SK-N-SH (cell line): Measurements from ENCODE around the gene NFASC. TPM values are rescaled to one million over a fixed set of nuclear protein-coding genes. Genes with fewer than 3 reads are reported as not detected.

ENCODE experiments used
- CTCF ChIA-PET: fragments of 300-600, 350-600 bp; formaldehyde crosslinking; extraction: SDS; loops from one replicate; lab custom pipeline; 2021; lab: Yijun Ruan, JAX
- POLR2A ChIA-PET: fragments of 350-600 bp; sonication (Branson Sonifier 250); formaldehyde crosslinking; extraction: SDS; loops from one replicate; lab custom pipeline; 2020; ENCODE audit warnings: antibody characterized with exemption, inconsistent platforms; lab: Yijun Ruan, JAX
- DNase-seq: peaks from one replicate; pipeline ENCODE4 v3.0.0; 2012
- H2AFZ ChIP-seq: fragments of 200-600 bp; sonication (generic); 2 replicates; pipeline ENCODE4 v1.8.1; 2016; ENCODE audit warnings: antibody characterized with exemption, mild to moderate bottlenecking, low read depth
- H3F3A ChIP-seq: fragments of 200-600 bp; sonication (generic); replicated peaks from 2 replicates; pipeline ENCODE3; 2016; ENCODE audit warnings: antibody characterized with exemption, mild to moderate bottlenecking; ENCODE audit not compliant: insufficient read depth
- H3K27ac ChIP-seq, 2 experiments: fragments of 200-500 bp in 1 of 2; fragments of 200-600 bp in 1 of 2; sonication (Bioruptor generic) in 1 of 2; sonication (generic), shearing (Covaris generic) in 1 of 2; 2 replicates each; pipeline versions ENCODE4 v1.5.1 to v1.6.1; 2014 to 2016; ENCODE audit warnings: low read depth in 2 of 2, inconsistent platforms in 1 of 2, low read length in 1 of 2, mild to moderate bottlenecking in 1 of 2, mixed read lengths in 1 of 2
- H3K27me3 ChIP-seq: fragments of 200-600 bp; sonication (generic), shearing (Covaris generic); 2 replicates; pipeline ENCODE4 v1.6.1; 2016; ENCODE audit warnings: mixed run types; ENCODE audit not compliant: insufficient read depth
- H3K36me3 ChIP-seq, 2 experiments: fragments of 200-500 bp in 1 of 2; fragments of 200-600 bp in 1 of 2; sonication (Bioruptor generic) in 1 of 2; sonication (generic) in 1 of 2; replicated peaks in 1 of 2; 2 replicates each; pipeline versions ENCODE3 to v1.5.1; 2014 to 2016; ENCODE audit warnings: low read length in 1 of 2, mild to moderate bottlenecking in 1 of 2; ENCODE audit not compliant: insufficient read depth in 2 of 2, control insufficient read depth in 1 of 2
- H3K4me1 ChIP-seq, 2 experiments: fragments of 200-500 bp in 1 of 2; fragments of 200-600 bp in 1 of 2; sonication (Bioruptor generic) in 1 of 2; sonication (generic), shearing (Covaris generic) in 1 of 2; 2 replicates each; pipeline versions ENCODE4 v1.5.1 to v1.6.1; 2014 to 2016; ENCODE audit warnings: low read depth in 1 of 2, low read length in 1 of 2, mixed run types in 1 of 2; ENCODE audit not compliant: insufficient read depth in 2 of 2, control insufficient read depth in 1 of 2
- H3K4me2 ChIP-seq: fragments of 200-600 bp; sonication (generic), shearing (Covaris generic); 2 replicates; pipeline ENCODE4 v1.6.1; 2017; ENCODE audit warnings: mixed run types
- H3K4me3 ChIP-seq, 2 experiments: fragments of 200-500 bp in 1 of 2; fragments of 200-600 bp in 1 of 2; sonication (Bioruptor generic) in 1 of 2; sonication (generic), shearing (Covaris generic) in 1 of 2; 2 replicates each; pipeline versions ENCODE4 v1.5.1 to v1.8.1; 2014 to 2016; ENCODE audit warnings: low read depth in 2 of 2, inconsistent platforms in 1 of 2, low read length in 1 of 2, mild to moderate bottlenecking in 1 of 2, mixed read lengths in 1 of 2, moderate library complexity in 1 of 2
- H3K79me2 ChIP-seq: fragments of 200-600 bp; sonication (generic); 2 replicates; pipeline ENCODE4 v1.8.1; 2017; ENCODE audit warnings: mild to moderate bottlenecking; ENCODE audit not compliant: insufficient read depth
- H3K9ac ChIP-seq: fragments of 200-600 bp; sonication (generic); 2 replicates; pipeline ENCODE4 v1.6.1; 2017; ENCODE audit warnings: mixed run types
- H3K9me2 ChIP-seq: fragments of 200-600 bp; sonication (generic); 2 replicates; pipeline ENCODE4 v1.6.1; 2017; ENCODE audit warnings: mixed run types
- H3K9me3 ChIP-seq: fragments of 200-600 bp; sonication (generic); 2 replicates; pipeline ENCODE4 v1.6.1; 2017; ENCODE audit warnings: mixed run types, mild to moderate bottlenecking, moderate library complexity
- H4K20me1 ChIP-seq: fragments of 200-600 bp; sonication (generic); 2 replicates; pipeline ENCODE4 v1.6.1; 2017; ENCODE audit warnings: mild to moderate bottlenecking, mixed run types; ENCODE audit not compliant: insufficient read depth
- FOXM1 ChIP-seq: IDR thresholded peaks from 2 replicates; pipeline ENCODE4 v1.4.0; 2012; ENCODE audit warnings: low read depth, mild to moderate bottlenecking
- GABPA ChIP-seq: IDR thresholded peaks from 2 replicates; pipeline ENCODE4 v1.4.0; 2012; ENCODE audit warnings: low read depth, mild to moderate bottlenecking
- JUND ChIP-seq: IDR thresholded peaks from 2 replicates; pipeline ENCODE4 v1.4.0; 2012
- MEF2A ChIP-seq: IDR thresholded peaks from 2 replicates; pipeline ENCODE4 v1.4.0; 2012; ENCODE audit warnings: low read depth, borderline replicate concordance
- MXI1 ChIP-seq: IDR thresholded peaks from 2 replicates; pipeline ENCODE4 v1.6.1; 2012; ENCODE audit warnings: mild to moderate bottlenecking, low read depth, low read length, improper control_type of control experiment
- NRF1 ChIP-seq: IDR thresholded peaks from 2 replicates; pipeline ENCODE4 v1.6.1; 2012; ENCODE audit warnings: low read depth, mild to moderate bottlenecking, low read length
- PBX3 ChIP-seq: IDR thresholded peaks from 2 replicates; pipeline ENCODE4; 2012
- RAD21 ChIP-seq: IDR thresholded peaks from 2 replicates; pipeline ENCODE4 v1.6.1; 2012; ENCODE audit warnings: mild to moderate bottlenecking, low read length
- RFX5 ChIP-seq: IDR thresholded peaks from 2 replicates; pipeline ENCODE4 v1.6.1; 2012; ENCODE audit warnings: mild to moderate bottlenecking, improper control_type of control experiment, low read length
- RXRA ChIP-seq: IDR thresholded peaks from 2 replicates; pipeline ENCODE4 v1.4.0; 2012; ENCODE audit warnings: low read depth, mild to moderate bottlenecking, borderline replicate concordance
- SIN3A ChIP-seq: IDR thresholded peaks from 2 replicates; pipeline ENCODE4 v1.6.1; 2012; ENCODE audit warnings: low read depth, mild to moderate bottlenecking, low read length, moderate library complexity, borderline replicate concordance
- SMC3 ChIP-seq: IDR thresholded peaks from 2 replicates; pipeline ENCODE4 v1.6.1; 2012; ENCODE audit warnings: low read depth, low read length, improper control_type of control experiment
- TEAD4 ChIP-seq: IDR thresholded peaks from 2 replicates; pipeline ENCODE4 v1.4.0; 2012; ENCODE audit warnings: mild to moderate bottlenecking, borderline replicate concordance; ENCODE audit not compliant: insufficient read depth
- USF2 ChIP-seq: fragments of 150-350 bp; IDR thresholded peaks from 2 replicates; pipeline ENCODE4 v1.6.1; 2017; ENCODE audit warnings: antibody characterized with exemption, low read length, low read depth, borderline replicate concordance
- YY1 ChIP-seq: IDR thresholded peaks from 2 replicates; pipeline ENCODE4 v1.4.0; 2012; ENCODE audit warnings: low read depth, mild to moderate bottlenecking
- WGBS: methylation state at CpG from one replicate; pipeline ENCODE4 v1.1.6; 2017; ENCODE audit warnings: low lambda C conversion rate; 5-methylcytosine and 5-hydroxymethylcytosine counted together
- polyA plus RNA-seq, 3 experiments: library from polyadenylated mRNA; depleted of rRNA; stranded (reverse); fragments of >200 nt; gene quantifications; 2 replicates each; pipeline ENCODE4 v1.2.3, GENCODE V29; 2012
- TF ChIP-seq, protein P1 (sequence below): fragments of 200-600 bp; sonication (generic); IDR thresholded peaks from 2 replicates; pipeline ENCODE4 v1.6.1; 2017; ENCODE audit warnings: antibody characterized with exemption, mild to moderate bottlenecking, moderate library complexity

The NFASC gene
- polyA plus RNA-seq, 1 of the 3 experiments (the other 2 are of a cell fraction) = 6.0 TPM

DNA sequence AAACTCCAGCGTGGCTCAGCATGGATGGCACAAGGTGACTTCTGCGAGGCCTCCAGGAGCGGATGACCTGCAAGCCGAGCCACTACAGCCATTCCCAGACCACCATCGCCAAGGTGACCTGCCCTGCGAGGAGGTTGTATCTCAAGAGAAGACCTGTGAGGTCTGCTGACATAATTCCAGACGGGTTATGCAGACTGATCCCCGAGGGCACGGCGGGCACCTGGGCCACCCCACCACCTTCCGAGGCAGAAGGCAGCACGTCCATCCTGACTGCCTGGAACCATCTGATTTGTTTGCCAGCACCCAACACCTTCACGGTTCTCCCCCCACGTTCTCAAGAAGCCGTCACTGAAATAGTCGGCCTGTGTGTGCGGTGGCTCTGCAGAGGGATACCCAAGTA lies 115.5 kb downstream of the NFASC start:
- Histone ChIP-seq H2AFZ (no peak overlapping the region), H3K27ac (no peak overlapping the region), H3K4me3 (no peak overlapping the region), H4K20me1 (no peaks in the 10 kb centered on the region), H3K4me2 (no peak overlapping the region), H3F3A (no peaks in the 10 kb centered on the region), H3K9me2 (no peaks in the 10 kb centered on the region), H3K79me2 (no peaks in the 10 kb centered on the region), H3K36me3 (no peaks in the 10 kb centered on the region), H3K4me1 (peaks cover 0 to 2% of the 10 kb centered on the region in 2 experiments; a peak in 1 of 4 replicates), H3K27me3 (no peaks in the 10 kb centered on the region), H3K9ac (no peak overlapping the region), H3K9me3 (no peaks in the 10 kb centered on the region)
- no peak for DNase-seq
- 71% methylated on average over 7 of the region's 17 CpGs for WGBS
- no peak for TF ChIP-seq NRF1
- no peak for TF ChIP-seq FOXM1
- TF ChIP-seq RAD21 = no peak
- TF ChIP-seq RXRA = no peak
- no peak for TF ChIP-seq SMC3
- TF ChIP-seq YY1 = no peak
- no peak for TF ChIP-seq TEAD4
- no peak for TF ChIP-seq RFX5
- no peak for TF ChIP-seq USF2
- no peak for TF ChIP-seq JUND
- TF ChIP-seq MXI1 = no peak
- TF ChIP-seq GABPA = no peak
- TF ChIP-seq PBX3 = no peak
- ChIA-PET CTCF (interaction anchor here (3.0 to 26.4 kb wide), 4 partner anchors 11 to 271 kb away, joined by 21 to 756 read pairs (median 106); no protein-coding TSS in a partner anchor), POLR2A (no interaction called here)

DNA sequence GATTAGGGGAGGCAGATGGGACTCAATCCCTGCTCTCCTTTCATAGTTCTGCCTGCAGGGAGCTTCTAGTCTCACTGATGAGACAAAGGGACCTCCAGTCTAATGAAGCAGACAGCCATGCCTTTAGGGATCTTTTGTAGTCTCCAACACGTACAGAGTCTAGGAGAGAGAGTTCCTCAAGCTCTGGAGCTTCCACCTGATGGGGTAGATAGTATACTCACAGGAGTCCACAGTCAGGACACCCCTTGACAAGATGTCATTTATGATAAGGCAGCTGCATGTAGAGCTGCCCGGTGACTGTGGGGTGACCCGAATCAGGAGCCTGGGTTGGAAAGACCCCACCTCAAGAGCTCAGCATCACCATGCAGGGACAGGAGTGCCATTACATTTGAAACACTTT lies 117.0 kb downstream of the NFASC start:
- CTCF ChIA-PET = interaction anchor here (0.5 to 26.4 kb wide), 12 partner anchors 12 to 270 kb away, joined by 3 to 756 read pairs (median 22); partner anchors contain the start of gene TMEM81
- Histone ChIP-seq H3K79me2 (no peaks in the 10 kb centered on the region), H3K27ac (no peak overlapping the region), H3K27me3 (no peaks in the 10 kb centered on the region), H3K36me3 (no peaks in the 10 kb centered on the region), H3K9me3 (no peaks in the 10 kb centered on the region), H3F3A (no peaks in the 10 kb centered on the region), H3K9me2 (no peaks in the 10 kb centered on the region), H2AFZ (no peak overlapping the region), H3K4me2 (no peak overlapping the region), H3K9ac (no peak overlapping the region), H3K4me3 (no peak overlapping the region), H3K4me1 (peaks cover 0 to 2% of the 10 kb centered on the region in 2 experiments; a peak in 1 of 4 replicates), H4K20me1 (no peaks in the 10 kb centered on the region)
- TF ChIP-seq SIN3A = no peak
- no peak for TF ChIP-seq YY1
- no peak for TF ChIP-seq FOXM1
- no peak for TF ChIP-seq SMC3
- no peak for TF ChIP-seq MEF2A
- TF ChIP-seq, protein P1, sequence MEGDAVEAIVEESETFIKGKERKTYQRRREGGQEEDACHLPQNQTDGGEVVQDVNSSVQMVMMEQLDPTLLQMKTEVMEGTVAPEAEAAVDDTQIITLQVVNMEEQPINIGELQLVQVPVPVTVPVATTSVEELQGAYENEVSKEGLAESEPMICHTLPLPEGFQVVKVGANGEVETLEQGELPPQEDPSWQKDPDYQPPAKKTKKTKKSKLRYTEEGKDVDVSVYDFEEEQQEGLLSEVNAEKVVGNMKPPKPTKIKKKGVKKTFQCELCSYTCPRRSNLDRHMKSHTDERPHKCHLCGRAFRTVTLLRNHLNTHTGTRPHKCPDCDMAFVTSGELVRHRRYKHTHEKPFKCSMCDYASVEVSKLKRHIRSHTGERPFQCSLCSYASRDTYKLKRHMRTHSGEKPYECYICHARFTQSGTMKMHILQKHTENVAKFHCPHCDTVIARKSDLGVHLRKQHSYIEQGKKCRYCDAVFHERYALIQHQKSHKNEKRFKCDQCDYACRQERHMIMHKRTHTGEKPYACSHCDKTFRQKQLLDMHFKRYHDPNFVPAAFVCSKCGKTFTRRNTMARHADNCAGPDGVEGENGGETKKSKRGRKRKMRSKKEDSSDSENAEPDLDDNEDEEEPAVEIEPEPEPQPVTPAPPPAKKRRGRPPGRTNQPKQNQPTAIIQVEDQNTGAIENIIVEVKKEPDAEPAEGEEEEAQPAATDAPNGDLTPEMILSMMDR = no peak
- POLR2A ChIA-PET = no interaction called here
- 39% methylated on average over 3 of the region's 3 CpGs for WGBS
- DNase-seq = no peak
